Raji (cell line): ENCODE data around the gene CHST8.

ENCODE experiments used
- POLR2A ChIP-seq: IDR thresholded peaks from 2 replicates; pipeline ENCODE4 v1.6.1; 2011; ENCODE audit warnings: low read depth, low read length, control low read depth; ENCODE audit not compliant: insufficient read depth

The CHST8 gene

GRCh38 chr19:33653684-33654083 is 31.9 kb downstream of the CHST8 start:
- no peak for TF ChIP-seq POLR2A

DNA sequence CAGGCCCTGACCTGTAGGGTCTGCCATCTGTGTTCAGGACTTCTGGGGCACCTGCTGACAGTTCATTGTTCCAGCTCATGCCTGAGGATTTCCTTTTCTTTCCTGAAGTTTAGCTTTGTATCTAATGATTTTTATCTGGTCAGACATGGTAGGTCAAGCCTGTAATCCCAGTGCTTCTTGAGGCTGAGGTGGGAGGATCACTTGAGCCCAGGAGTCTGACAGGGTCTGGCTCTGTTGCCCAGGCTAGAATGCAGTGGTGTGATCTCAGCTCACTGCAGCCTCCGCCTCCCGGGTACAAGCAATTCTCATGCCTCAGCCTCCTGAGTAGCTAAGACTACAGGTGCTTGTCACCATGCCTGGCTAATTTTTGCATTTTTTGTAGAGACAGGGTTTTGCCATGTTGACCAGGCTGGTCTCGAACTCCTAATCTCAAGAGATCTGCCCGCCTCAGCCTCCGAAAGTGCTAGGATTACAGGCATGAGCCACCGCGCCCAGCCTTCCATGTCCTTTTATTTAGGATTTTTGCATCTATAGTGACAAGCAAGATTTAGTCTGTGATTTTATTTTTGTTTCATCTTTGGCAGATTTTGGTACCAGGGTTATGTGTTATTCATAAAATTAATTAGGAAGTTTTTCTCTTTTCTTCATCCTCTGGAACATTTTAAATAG is 33.2 kb downstream of the CHST8 start:
- TF ChIP-seq POLR2A = no peak

DNA sequence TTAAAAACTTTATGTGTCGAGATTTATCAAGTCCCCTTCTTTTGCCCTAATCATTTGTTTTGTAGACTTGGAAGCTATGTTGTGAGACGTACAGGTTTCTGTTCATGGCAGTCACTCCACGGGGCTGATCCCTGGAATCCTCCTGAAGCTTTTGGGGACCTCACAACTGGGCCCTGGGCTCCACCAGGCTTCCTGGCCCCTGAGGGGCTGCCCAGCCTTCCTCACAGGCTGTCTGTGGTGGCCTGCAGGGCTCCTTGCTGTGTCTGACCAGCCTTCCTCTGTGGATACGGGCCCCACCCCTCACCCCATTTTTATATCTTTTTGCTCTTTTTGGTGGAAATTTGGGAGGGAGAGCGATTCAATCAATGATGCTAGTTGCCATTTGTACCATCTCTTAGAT is 38.1 kb downstream of the CHST8 start:
- TF ChIP-seq POLR2A = no peak

GRCh38 chr19:33660410-33661124 is 38.8 kb downstream of the CHST8 start:
- no peak for TF ChIP-seq POLR2A

- TF ChIP-seq POLR2A = no peak
Observed at GRCh38 chr19:33661336-33661735, 39.6 kb downstream of the CHST8 start.

DNA sequence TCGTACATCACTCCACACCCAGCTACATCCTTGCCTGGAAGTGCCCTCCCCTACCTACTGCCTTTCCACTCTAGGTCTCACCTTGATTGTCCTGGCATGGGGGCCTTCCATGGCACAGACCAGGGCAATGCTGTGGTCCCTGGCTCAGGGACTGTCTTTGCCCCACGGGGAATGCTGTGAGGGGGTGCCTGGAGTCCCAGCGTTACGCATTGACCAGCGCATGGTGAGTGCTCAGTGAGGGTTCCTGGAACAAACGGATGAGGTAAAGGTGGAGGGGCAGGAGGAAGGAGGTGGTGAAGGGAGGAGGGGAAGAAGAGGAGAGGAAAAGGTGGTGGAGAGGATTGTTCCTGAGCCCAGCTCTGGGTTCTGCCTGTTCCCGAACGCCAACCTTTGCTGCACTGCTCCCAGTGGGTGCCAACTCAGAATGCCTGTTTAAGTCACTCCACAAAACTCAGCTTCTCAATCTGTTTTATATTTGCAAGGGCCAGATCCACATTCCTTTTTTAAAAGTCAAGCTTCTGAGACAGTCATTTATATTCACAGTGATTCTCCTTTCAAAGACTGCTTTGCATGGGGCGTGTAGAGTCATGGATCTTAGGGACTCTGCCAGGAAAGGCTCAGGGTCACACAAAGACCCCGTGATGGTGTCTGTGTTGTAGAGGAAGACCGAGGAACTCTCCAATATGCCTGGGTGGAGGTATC is 40.8 kb downstream of the CHST8 start:
- no peak for TF ChIP-seq POLR2A

- no peak for TF ChIP-seq POLR2A
Observed at GRCh38 chr19:33664744-33665143, 43.0 kb downstream of the CHST8 start.

GRCh38 chr19:33665776-33666595 is 44.2 kb downstream of the CHST8 start:
- TF ChIP-seq POLR2A = no peak

DNA sequence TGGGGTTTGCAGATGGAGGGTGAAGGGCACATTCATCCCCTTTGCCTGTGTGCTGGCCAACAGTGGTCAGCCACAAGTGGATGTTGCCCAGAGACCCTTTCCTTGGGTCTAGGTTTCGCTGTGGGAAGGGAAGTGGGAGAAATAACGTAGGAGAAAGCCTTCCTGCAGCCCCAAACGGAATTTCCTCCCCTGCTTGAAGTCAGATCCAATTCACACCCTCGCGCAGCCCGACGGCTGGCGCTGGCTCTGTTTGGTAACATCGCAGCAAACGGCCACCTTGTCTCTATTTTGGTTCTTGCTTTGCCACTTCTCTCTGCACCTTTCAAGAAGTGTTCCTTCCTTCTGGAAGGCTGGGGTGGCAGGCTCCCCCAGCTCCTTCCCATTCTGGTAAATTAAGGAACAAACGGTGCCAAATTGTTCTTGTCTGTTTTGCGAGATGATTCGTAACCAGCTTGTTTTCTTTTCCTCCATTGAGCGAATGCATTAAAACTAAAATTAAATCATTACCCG is 45.4 kb downstream of the CHST8 start:
- no peak for TF ChIP-seq POLR2A

GRCh38 chr19:33667881-33668280 is 46.1 kb downstream of the CHST8 start:
- no peak for TF ChIP-seq POLR2A

DNA sequence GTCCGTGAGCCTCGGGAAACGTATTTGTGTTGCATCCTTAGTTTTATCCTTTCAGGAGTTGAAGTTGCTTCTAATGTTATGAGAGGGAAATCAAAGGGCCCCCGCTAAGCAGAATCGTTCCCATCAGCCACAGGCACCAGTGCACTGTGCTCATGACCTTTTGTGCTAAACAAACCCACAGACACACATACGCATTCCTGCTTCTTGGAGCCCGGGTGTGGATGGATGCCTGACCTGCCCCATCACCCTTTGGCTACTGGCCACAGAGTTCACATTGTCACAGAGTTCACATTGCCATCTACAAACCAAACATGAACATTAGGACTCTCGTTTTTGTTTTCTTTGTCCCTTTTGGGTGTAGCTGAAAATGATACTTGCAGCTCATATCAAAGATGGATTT is 47.2 kb downstream of the CHST8 start:
- TF ChIP-seq POLR2A = no peak

DNA sequence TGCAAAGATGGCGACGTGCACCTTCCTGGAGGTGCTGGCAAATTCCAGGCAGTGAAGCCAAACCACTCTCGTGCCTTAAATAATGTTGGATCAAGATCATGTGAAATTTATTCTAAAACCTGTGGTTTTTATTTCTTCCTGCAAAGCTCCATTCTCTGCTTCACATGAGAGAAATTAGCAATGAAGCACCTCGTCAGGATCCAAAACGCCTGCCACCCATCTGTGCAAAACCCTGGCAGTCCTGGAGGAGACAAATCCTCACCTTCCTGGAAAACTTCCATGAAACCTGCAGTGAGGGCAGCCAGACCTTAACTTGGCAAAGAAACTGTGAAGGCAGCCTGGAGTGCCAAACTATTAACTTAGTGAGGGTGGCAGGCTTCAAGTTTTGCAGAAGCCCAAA is 47.6 kb downstream of the CHST8 start:
- TF ChIP-seq POLR2A = no peak

GRCh38 chr19:33670398-33670797 is 48.6 kb downstream of the CHST8 start:
- TF ChIP-seq POLR2A = no peak

- no peak for TF ChIP-seq POLR2A
Observed at GRCh38 chr19:33671211-33671610, 49.5 kb downstream of the CHST8 start.

DNA sequence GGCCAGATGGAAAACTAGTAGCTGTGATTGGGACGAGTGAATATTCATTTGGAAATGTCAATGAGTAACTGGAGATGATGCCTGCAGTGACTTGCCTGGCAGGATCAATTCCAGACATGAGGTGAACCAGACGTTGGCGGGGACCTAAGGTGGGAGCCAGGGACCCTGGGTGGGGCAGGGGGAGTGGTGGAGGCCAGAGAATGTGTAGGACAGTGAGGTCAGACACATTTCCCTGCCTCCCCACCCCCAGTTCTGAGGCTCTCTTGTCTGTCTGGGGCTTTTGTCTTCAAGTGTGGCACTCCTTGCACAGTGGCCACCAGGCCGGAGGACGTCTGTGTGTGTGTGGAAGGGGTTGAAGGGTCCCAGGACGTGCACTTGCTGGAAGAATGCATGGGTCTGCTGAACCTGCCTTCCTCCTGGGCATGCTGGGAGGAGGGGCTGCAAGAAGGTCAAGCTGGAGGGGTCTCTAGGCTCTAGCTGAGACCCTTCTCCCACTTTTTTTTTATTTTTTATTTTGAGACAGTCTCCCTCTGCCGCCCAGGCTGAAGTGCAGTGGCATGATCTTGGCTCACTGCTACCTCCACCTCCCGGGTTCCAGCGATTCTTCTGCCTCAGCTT is 51.6 kb downstream of the CHST8 start:
- no peak for TF ChIP-seq POLR2A
